NCI-H446 (cell line): Measurements from ENCODE around the gene SSC5D.
"Not testable (repeated sequence)": the region's sequence is repeated elsewhere in the genome, so short reads cannot be mapped to it uniquely, and the experiment has no call there.

Experiments used
- DNase-seq, 2 experiments: peaks; one replicate each; lab custom pipeline; 2025; lab: John Stamatoyannopoulos, UW

Gene SSC5D

GRCh38 chr19:55503502-55504251, 15.4 kb downstream of the SSC5D start:
- DNase-seq, result peak; percentile 88 to 96

- no peak for DNase-seq
Observed at GRCh38 chr19:55504252-55504603, 16.0 kb downstream of the SSC5D start.

- DNase-seq, result no peak
Observed at GRCh38 chr19:55504981-55505380, 16.7 kb downstream of the SSC5D start.

GRCh38 chr19:55508120-55508519, 19.9 kb downstream of the SSC5D start:
- DNase-seq, result no peak

GRCh38 chr19:55516878-55517620, 28.8 kb downstream of the SSC5D start:
- DNase-seq, result peak; percentile 87 to 97

- DNase-seq, result no peak
Observed at GRCh38 chr19:55519451-55520311, 31.4 kb downstream of the SSC5D start.

- no peak for DNase-seq
Observed at GRCh38 chr19:55520691-55521292, 32.6 kb downstream of the SSC5D start.

- DNase-seq, result no peak
Observed at GRCh38 chr19:55525289-55526101, 37.3 kb downstream of the SSC5D start.

- peak; percentile 35 to 70 for DNase-seq
Observed at GRCh38 chr19:55526216-55527196, 38.3 kb downstream of the SSC5D start.

GRCh38 chr19:55527197-55528029, 39.2 kb downstream of the SSC5D start:
- DNase-seq, result no peak

GRCh38 chr19:55528030-55528803, 40.0 kb downstream of the SSC5D start:
- peak; percentile 37 to 81 for DNase-seq

- DNase-seq, result no peak
Observed at GRCh38 chr19:55529636-55530234, 41.5 kb downstream of the SSC5D start.

- DNase-seq, result no peak
Observed at GRCh38 chr19:55530996-55531395, 42.8 kb downstream of the SSC5D start.

- DNase-seq, result not testable (repeated sequence)
Observed at GRCh38 chr19:55534280-55534679, 46.0 kb downstream of the SSC5D start.

GRCh38 chr19:55535173-55535964, 47.1 kb downstream of the SSC5D start:
- no peak for DNase-seq

- DNase-seq, result no peak
Observed at GRCh38 chr19:55535965-55536350, 47.7 kb downstream of the SSC5D start.

GRCh38 chr19:55536366-55536765, 48.1 kb downstream of the SSC5D start:
- DNase-seq, result no peak
